HEK293 (cell line): ENCODE results near the gene MYL9.

Experiments
- ATF2 ChIP-seq: fragments of 450-650 bp; formaldehyde crosslinking; IDR thresholded peaks from 2 replicates; pipeline ENCODE4 v1.5.1; 2016; ENCODE audit warnings: missing biosample characterization, missing genetic modification characterization, low read depth
- CTCF ChIP-seq: fragments of 450-650 bp; formaldehyde crosslinking; IDR thresholded peaks from 2 replicates; pipeline ENCODE4 v1.5.1; 2016; ENCODE audit warnings: missing biosample characterization, missing genetic modification characterization
- ZNF664 ChIP-seq: fragments of 450-650 bp; formaldehyde crosslinking; IDR thresholded peaks from 2 replicates; pipeline ENCODE4 v1.5.1; 2016; ENCODE audit warnings: missing biosample characterization, missing genetic modification characterization

- TF ChIP-seq ATF2 (tag by site-specific recombination): no peak
- no peak for TF ChIP-seq CTCF (tag by site-specific recombination)
- no peak for TF ChIP-seq ZNF664 (tag by site-specific recombination)
These were observed 12.4 kb upstream of the MYL9 start for GRCh38 chr20:36528875-36529417.
